H9 (cell line): Measurements from ENCODE around the gene SLC26A5. TPM values are rescaled to one million over a fixed set of nuclear protein-coding genes. Genes with fewer than 3 reads are reported as not detected.

Experiments used
- DNase-seq: peaks from one replicate; pipeline ENCODE4 v3.0.0-alpha.2; 2017
- H2AFZ ChIP-seq: one replicate; pipeline ENCODE4 v1.6.1; 2013; ENCODE audit warnings: mild to moderate bottlenecking, low read length, control low read depth, moderate library complexity
- H2AK5ac ChIP-seq: 2 replicates; pipeline ENCODE4 v1.6.1; 2013; ENCODE audit warnings: low read length, control low read depth, mixed read lengths; ENCODE audit not compliant: insufficient read length
- H2BK120ac ChIP-seq: one replicate; pipeline ENCODE4 v1.6.1; 2013; ENCODE audit warnings: low read depth, mild to moderate bottlenecking, low read length, control low read depth, inconsistent platforms; ENCODE audit not compliant: poor library complexity, severe bottlenecking
- H2BK12ac ChIP-seq: 2 replicates; pipeline ENCODE4 v1.6.1; 2013; ENCODE audit warnings: low read length, control low read depth, mixed read lengths, low read depth; ENCODE audit not compliant: insufficient read length
- H2BK15ac ChIP-seq: 2 replicates; pipeline ENCODE4 v1.6.1; 2013; ENCODE audit warnings: low read depth, low read length, control low read depth
- H2BK20ac ChIP-seq: one replicate; pipeline ENCODE4 v1.6.1; 2013; ENCODE audit warnings: low read depth, mild to moderate bottlenecking, low read length, control low read depth, inconsistent platforms; ENCODE audit not compliant: poor library complexity, severe bottlenecking
- H2BK5ac ChIP-seq: 2 replicates; pipeline ENCODE4 v1.6.1; 2013; ENCODE audit warnings: low read length, control low read depth, mixed read lengths; ENCODE audit not compliant: insufficient read length
- H3K14ac ChIP-seq: 2 replicates; pipeline ENCODE4 v1.6.1; 2013; ENCODE audit warnings: low read length, control low read depth; ENCODE audit not compliant: insufficient read depth
- H3K18ac ChIP-seq: 2 replicates; pipeline ENCODE4 v1.6.1; 2013; ENCODE audit warnings: low read depth, mild to moderate bottlenecking, mixed read lengths, low read length, control low read depth; ENCODE audit not compliant: insufficient read length
- H3K23ac ChIP-seq: 2 replicates; pipeline ENCODE4 v1.6.1; 2013; ENCODE audit warnings: low read length, control low read depth, mixed read lengths, low read depth; ENCODE audit not compliant: insufficient read length
- H3K23me2 ChIP-seq: 2 replicates; pipeline ENCODE4 v1.6.1; 2013; ENCODE audit warnings: low read depth, mild to moderate bottlenecking, mixed read lengths, low read length, control low read depth; ENCODE audit not compliant: insufficient read length, poor library complexity, severe bottlenecking
- H3K27ac ChIP-seq: 2 replicates; pipeline ENCODE4 v1.5.1; 2013; ENCODE audit warnings: low read length, control low read depth, mixed read lengths, low read depth; ENCODE audit not compliant: insufficient read length
- H3K27me3 ChIP-seq: 2 replicates; pipeline ENCODE4 v1.6.1; 2013; ENCODE audit warnings: low read length, control low read depth, inconsistent platforms; ENCODE audit not compliant: insufficient read depth
- H3K4ac ChIP-seq: 2 replicates; pipeline ENCODE4 v1.6.1; 2013; ENCODE audit warnings: low read depth, mild to moderate bottlenecking, control low read depth, inconsistent platforms, low read length, moderate library complexity
- H3K4me1 ChIP-seq: 2 replicates; pipeline ENCODE4 v1.6.1; 2013; ENCODE audit warnings: low read length, control low read depth, inconsistent platforms; ENCODE audit not compliant: insufficient read depth
- H3K4me2 ChIP-seq: 2 replicates; pipeline ENCODE4 v1.6.1; 2013; ENCODE audit warnings: low read length, control low read depth, mixed read lengths; ENCODE audit not compliant: insufficient read length, insufficient read depth
- H3K56ac ChIP-seq: 2 replicates; pipeline ENCODE4 v1.6.1; 2013; ENCODE audit warnings: low read depth, mild to moderate bottlenecking, mixed read lengths, low read length, control low read depth; ENCODE audit not compliant: insufficient read length
- H3K79me1 ChIP-seq: 2 replicates; pipeline ENCODE4 v1.6.1; 2013; ENCODE audit warnings: low read depth, mild to moderate bottlenecking, moderate library complexity, low read length, control low read depth, inconsistent platforms; ENCODE audit not compliant: insufficient read depth, poor library complexity, severe bottlenecking
- H3K79me2 ChIP-seq: 2 replicates; pipeline ENCODE4 v1.6.1; 2013; ENCODE audit warnings: low read length, control low read depth, inconsistent platforms; ENCODE audit not compliant: insufficient read depth
- H3K9ac ChIP-seq: 2 replicates; pipeline ENCODE4 v1.6.1; 2013; ENCODE audit warnings: low read length, control low read depth, mixed read lengths; ENCODE audit not compliant: insufficient read length; ENCODE audit errors: extremely low read depth
- H3K9me3 ChIP-seq: one replicate; pipeline ENCODE4 v1.6.1; 2013; ENCODE audit warnings: low read depth, low read length, inconsistent platforms; ENCODE audit not compliant: control insufficient read depth
- H3T11ph ChIP-seq: one replicate; pipeline ENCODE4 v1.6.1; 2013; ENCODE audit warnings: mild to moderate bottlenecking, low read length, control low read depth, inconsistent platforms
- H4K20me1 ChIP-seq: one replicate; pipeline ENCODE4 v1.6.1; 2013; ENCODE audit not compliant: control insufficient read depth, insufficient read length, insufficient read depth
- H4K5ac ChIP-seq: 2 replicates; pipeline ENCODE4 v1.6.1; 2013; ENCODE audit warnings: low read depth, mild to moderate bottlenecking, mixed read lengths, low read length, control low read depth; ENCODE audit not compliant: insufficient read length
- H4K8ac ChIP-seq: replicated peaks from 2 replicates; pipeline ENCODE4 v1.6.1; 2013; ENCODE audit warnings: low read length, control low read depth, mixed read lengths, low read depth; ENCODE audit not compliant: insufficient read length
- H4K91ac ChIP-seq: 2 replicates; pipeline ENCODE4 v1.6.1; 2013; ENCODE audit warnings: low read depth, mild to moderate bottlenecking, moderate library complexity, mixed read lengths, low read length, control low read depth; ENCODE audit not compliant: insufficient read length
- H3K27ac Mint-ChIP-seq, 3 experiments: 2 replicates in 2 of 3; 3 replicates in 1 of 3; pipeline ENCODE4 v1.8.0; 2020 to 2021; ENCODE audit warnings: mixed read lengths in 3 of 3, mild to moderate bottlenecking in 1 of 3, moderate library complexity in 1 of 3
- H3K27me3 Mint-ChIP-seq: 2 replicates; pipeline ENCODE4 v1.8.0; 2021; ENCODE audit warnings: low read depth, mild to moderate bottlenecking, moderate library complexity, mixed read lengths
- H3K36me3 Mint-ChIP-seq, 3 experiments: 2 replicates in 2 of 3; 3 replicates in 1 of 3; pipeline ENCODE4 v1.8.0; 2020 to 2021; ENCODE audit warnings: low read depth in 3 of 3, mixed read lengths in 3 of 3; ENCODE audit not compliant: insufficient read depth in 1 of 3
- H3K4me1 Mint-ChIP-seq, 2 experiments: 2 replicates each; pipeline ENCODE4 v1.8.0; 2020; ENCODE audit warnings: mixed read lengths in 2 of 2
- H3K4me3 Mint-ChIP-seq, 2 experiments: 2 replicates in 1 of 2; 3 replicates in 1 of 2; pipeline ENCODE4 v1.8.0; 2020 to 2021; ENCODE audit warnings: mild to moderate bottlenecking in 2 of 2, mixed read lengths in 2 of 2, moderate library complexity in 1 of 2
- H3K9me3 Mint-ChIP-seq, 2 experiments: 2 replicates in 1 of 2; 3 replicates in 1 of 2; pipeline ENCODE4 v1.8.0; 2020; ENCODE audit warnings: mild to moderate bottlenecking in 2 of 2, mixed read lengths in 2 of 2, moderate library complexity in 1 of 2
- CTCF ChIP-seq: fragments of 200-600 bp; sonication (generic); conservative IDR thresholded peaks from 3 replicates; pipeline ENCODE4 v1.8.0; 2021; ENCODE audit warnings: antibody characterized with exemption, mild to moderate bottlenecking
- WGBS: extraction: QIAGEN DNeasy Blood & Tissue Kit; methylation state at CpG from one replicate; pipeline ENCODE4 v1.1.7; 2013; ENCODE audit warnings: missing lambda C conversion rate, low lambda C conversion rate, mixed read lengths; ENCODE audit not compliant: insufficient read length; ENCODE audit errors: extremely low coverage; 5-methylcytosine and 5-hydroxymethylcytosine counted together
- total RNA-seq: library from RNA; stranded (reverse); gene quantifications from 2 replicates; pipeline ENCODE4 v1.2.1, GENCODE V29; 2021

The SLC26A5 gene
- total RNA-seq, 1 experiment from 2014 or later = not detected

- Histone ChIP-seq H3K27me3 (no peaks in the 10 kb centered on the region), H4K5ac (no peak overlapping the region), H2BK15ac (no peak overlapping the region), H2AK5ac (no peak overlapping the region), H4K91ac (no peak overlapping the region), H3K56ac (no peak overlapping the region), H3K9me3 (no peaks in the 10 kb centered on the region), H3K23me2 (no peaks in the 10 kb centered on the region), H4K8ac (no peak overlapping the region), H3K9ac (no peak overlapping the region), H3K4ac (no peak overlapping the region), H3K4me1 (no peaks in the 10 kb centered on the region), H2AFZ (no peak overlapping the region), H3K79me1 (no peaks in the 10 kb centered on the region), H2BK12ac (no peak overlapping the region), H3K18ac (no peak overlapping the region), H3K23ac (no peak overlapping the region), H3K14ac (no peak overlapping the region), H2BK20ac (no peak overlapping the region), H3K79me2 (no peaks in the 10 kb centered on the region), H2BK120ac (no peak overlapping the region), H3K4me2 (no peak overlapping the region), H3T11ph (no peak overlapping the region), H4K20me1 (no peaks in the 10 kb centered on the region), H2BK5ac (no peak overlapping the region), H3K27ac (no peak overlapping the region)
- Mint-ChIP-seq H3K36me3 (no peaks in the 10 kb centered on the region), H3K9me3 (no peaks in the 10 kb centered on the region), H3K27ac (no peak overlapping the region), H3K27me3 (peaks cover 2% of the 10 kb centered on the region), H3K4me3 (no peak overlapping the region), H3K4me1 (no peaks in the 10 kb centered on the region)
- DNase-seq = no peak
- TF ChIP-seq CTCF = no peak
- WGBS = no CpG with 5 or more reads among the region's 5 CpGs
These were observed 32.6 kb downstream of the SLC26A5 start for GRCh38 chr7:103413407-103413806.
